Measurements from ENCODE around the gene AHR. TPM values are rescaled to one million over a fixed set of nuclear protein-coding genes. Genes with fewer than 3 reads are reported as not detected.
"Not testable (repeated sequence)": the region's sequence is repeated elsewhere in the genome, so short reads cannot be mapped to it uniquely, and the experiment has no call there.

Gene AHR
- total and polyA plus RNA-seq, 2 donors (not counting 1 experiment from before 2014, with no cell fraction given): 4.8 to 11.2 TPM

- H3K36me3 ChIP-seq (replicated peaks in 1 of 2; ENCODE audit: control extremely low read depth in 1 of 2, control insufficient read depth in 1 of 2, extremely low read depth in 1 of 2, insufficient read depth in 2 of 2, low read length in 1 of 2): no peaks in the 10 kb centered on the region
- no peaks in the 10 kb centered on the region for H3K9me3 ChIP-seq (ENCODE audit: control extremely low read depth in 1 of 3, control insufficient read depth in 2 of 3, insufficient read depth in 1 of 3, low read length in 2 of 3)
- H3K27me3 Mint-ChIP-seq: no peaks in the 10 kb centered on the region
- H3K27ac Mint-ChIP-seq: no peak overlapping the region
- H3K4me3 Mint-ChIP-seq: no peak overlapping the region
- H3K4me1 Mint-ChIP-seq: peaks cover 15% of the 10 kb centered on the region
- H4K20me1 ChIP-seq (ENCODE audit: control insufficient read depth, insufficient read depth, low read length, poor library complexity, severe bottlenecking): no peaks in the 10 kb centered on the region
- H3K79me2 ChIP-seq (ENCODE audit: control insufficient read depth, insufficient read depth, low read length): no peaks in the 10 kb centered on the region
- H3K27ac ChIP-seq (ENCODE audit: low read length in 2 of 2): no peak overlapping the region
- no peaks in the 10 kb centered on the region for H3K27me3 ChIP-seq (replicated peaks in 1 of 4; ENCODE audit: control extremely low read depth in 1 of 4, control insufficient read depth in 3 of 4, insufficient read depth in 4 of 4, low read length in 3 of 4)
- H3K4me3 ChIP-seq (ENCODE audit: control extremely low read depth in 1 of 5, extremely low read depth in 1 of 5, insufficient read depth in 1 of 5, low read depth in 2 of 5, low read length in 4 of 5): no peak overlapping the region
- no peak overlapping the region for H2AFZ ChIP-seq (ENCODE audit: insufficient read depth, low read depth, low read length, poor library complexity, severe bottlenecking)
- ChIA-PET CTCF (no interaction called here), POLR2A (no interaction called here)
- no peak for TF ChIP-seq EZH2 (IDR thresholded peaks at IDR 0.05; ENCODE audit: borderline replicate concordance, insufficient read depth, low read depth, low read length, poor library complexity, severe bottlenecking)
- no peak for TF ChIP-seq CTCF (IDR thresholded peaks at IDR 0.05)
- no peak overlapping the region for H3K4me2 ChIP-seq (replicated peaks; ENCODE audit: low read depth, low read length, poor library complexity, severe bottlenecking)
- no peak for DNase-seq
- peaks cover 2% of the 10 kb centered on the region for H3K9me3 Mint-ChIP-seq (ENCODE audit: insufficient read depth)
- no peaks in the 10 kb centered on the region for H3K4me1 ChIP-seq (ENCODE audit: control insufficient read depth in 2 of 2, insufficient read depth in 2 of 2, low read length in 2 of 2)
- no peak overlapping the region for H3K9ac ChIP-seq (ENCODE audit: low read length)
- ATAC-seq (ENCODE audit: low read depth): no peak
- intact Hi-C loops (cut with micrococcal nuclease): no loop called here
These were observed 48.9 kb downstream of the AHR start for GRCh38 chr7:17347401-17347800.

- H3K4me3 Mint-ChIP-seq; H3K27me3 Mint-ChIP-seq; H3K4me1 ChIP-seq (ENCODE audit: control insufficient read depth in 2 of 2, insufficient read depth in 2 of 2, low read length in 2 of 2); H3K27ac Mint-ChIP-seq; H3K27ac ChIP-seq (ENCODE audit: low read length in 2 of 2); H3K9me3 Mint-ChIP-seq (ENCODE audit: insufficient read depth); intact Hi-C loops (cut with micrococcal nuclease); H2AFZ ChIP-seq (ENCODE audit: insufficient read depth, low read depth, low read length, poor library complexity, severe bottlenecking); H4K20me1 ChIP-seq (ENCODE audit: control insufficient read depth, insufficient read depth, low read length, poor library complexity, severe bottlenecking); ATAC-seq (ENCODE audit: low read depth); POLR2A ChIA-PET; H3K9ac ChIP-seq (ENCODE audit: low read length); H3K4me3 ChIP-seq (ENCODE audit: control extremely low read depth in 1 of 5, extremely low read depth in 1 of 5, insufficient read depth in 1 of 5, low read depth in 2 of 5, low read length in 4 of 5); H3K9me3 ChIP-seq (ENCODE audit: control extremely low read depth in 1 of 3, control insufficient read depth in 2 of 3, insufficient read depth in 1 of 3, low read length in 2 of 3); H3K79me2 ChIP-seq (ENCODE audit: control insufficient read depth, insufficient read depth, low read length); H3K36me3 ChIP-seq (replicated peaks in 1 of 2; ENCODE audit: control extremely low read depth in 1 of 2, control insufficient read depth in 1 of 2, extremely low read depth in 1 of 2, insufficient read depth in 2 of 2, low read length in 1 of 2); H3K27me3 ChIP-seq (replicated peaks in 1 of 4; ENCODE audit: control extremely low read depth in 1 of 4, control insufficient read depth in 3 of 4, insufficient read depth in 4 of 4, low read length in 3 of 4); CTCF ChIA-PET; DNase-seq; H3K4me2 ChIP-seq (replicated peaks; ENCODE audit: low read depth, low read length, poor library complexity, severe bottlenecking): not testable (repeated sequence)
- H3K4me1 Mint-ChIP-seq: peaks cover 15% of the 10 kb centered on the region
- WGBS (ENCODE audit: insufficient coverage): no CpG with 5 or more reads among the region's 1 CpG
These were observed 50.5 kb downstream of the AHR start for GRCh38 chr7:17348932-17349331.

- H2AFZ ChIP-seq (ENCODE audit: insufficient read depth, low read depth, low read length, poor library complexity, severe bottlenecking); DNase-seq; H3K27me3 ChIP-seq (replicated peaks in 1 of 4; ENCODE audit: control extremely low read depth in 1 of 4, control insufficient read depth in 3 of 4, insufficient read depth in 4 of 4, low read length in 3 of 4); H3K4me2 ChIP-seq (replicated peaks; ENCODE audit: low read depth, low read length, poor library complexity, severe bottlenecking); POLR2A ChIA-PET; H3K9me3 Mint-ChIP-seq (ENCODE audit: insufficient read depth); H3K9me3 ChIP-seq (ENCODE audit: control extremely low read depth in 1 of 3, control insufficient read depth in 2 of 3, insufficient read depth in 1 of 3, low read length in 2 of 3); H3K27me3 Mint-ChIP-seq; H3K4me3 Mint-ChIP-seq; H3K79me2 ChIP-seq (ENCODE audit: control insufficient read depth, insufficient read depth, low read length); H3K27ac ChIP-seq (ENCODE audit: low read length in 2 of 2); H3K9ac ChIP-seq (ENCODE audit: low read length); ATAC-seq (ENCODE audit: low read depth); H3K36me3 ChIP-seq (replicated peaks in 1 of 2; ENCODE audit: control extremely low read depth in 1 of 2, control insufficient read depth in 1 of 2, extremely low read depth in 1 of 2, insufficient read depth in 2 of 2, low read length in 1 of 2); H3K4me1 ChIP-seq (ENCODE audit: control insufficient read depth in 2 of 2, insufficient read depth in 2 of 2, low read length in 2 of 2); H4K20me1 ChIP-seq (ENCODE audit: control insufficient read depth, insufficient read depth, low read length, poor library complexity, severe bottlenecking); CTCF ChIA-PET; intact Hi-C loops (cut with micrococcal nuclease); H3K4me3 ChIP-seq (ENCODE audit: control extremely low read depth in 1 of 5, extremely low read depth in 1 of 5, insufficient read depth in 1 of 5, low read depth in 2 of 5, low read length in 4 of 5); H3K27ac Mint-ChIP-seq: not testable (repeated sequence)
- no CpG with 5 or more reads among the region's 3 CpGs for WGBS (ENCODE audit: insufficient coverage)
- H3K4me1 Mint-ChIP-seq: peaks cover 15% of the 10 kb centered on the region
These were observed 51.9 kb downstream of the AHR start for GRCh38 chr7:17350321-17350720.
